Activated naive CD4-positive, alpha-beta T cell treated with anti-CD3 and anti-CD28 coated beads, Interleukin-2, amount 50 U/mL, for 16 hours (primary cell): ENCODE data around the gene TICAM2.
"Not testable (repeated sequence)": the region's sequence is repeated elsewhere in the genome, so short reads cannot be mapped to it uniquely, and the experiment has no call there.

Experiments
- DNase-seq: peaks from one replicate; pipeline ENCODE4 v3.0.0-alpha.2; 2020

TICAM2 gene, protein sequence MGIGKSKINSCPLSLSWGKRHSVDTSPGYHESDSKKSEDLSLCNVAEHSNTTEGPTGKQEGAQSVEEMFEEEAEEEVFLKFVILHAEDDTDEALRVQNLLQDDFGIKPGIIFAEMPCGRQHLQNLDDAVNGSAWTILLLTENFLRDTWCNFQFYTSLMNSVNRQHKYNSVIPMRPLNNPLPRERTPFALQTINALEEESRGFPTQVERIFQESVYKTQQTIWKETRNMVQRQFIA

GRCh38 chr5:115601701-115602590 is at the start of gene TICAM2:
TICAM2 (minus strand) TSS chr5:115602479; CDS start chr5:115581256, 21,223 bp downstream.
- peak; percentile 70 for DNase-seq

- no peak for DNase-seq
These were observed 47.3 kb upstream of the TICAM2 start for GRCh38 chr5:115649541-115649940.

DNA sequence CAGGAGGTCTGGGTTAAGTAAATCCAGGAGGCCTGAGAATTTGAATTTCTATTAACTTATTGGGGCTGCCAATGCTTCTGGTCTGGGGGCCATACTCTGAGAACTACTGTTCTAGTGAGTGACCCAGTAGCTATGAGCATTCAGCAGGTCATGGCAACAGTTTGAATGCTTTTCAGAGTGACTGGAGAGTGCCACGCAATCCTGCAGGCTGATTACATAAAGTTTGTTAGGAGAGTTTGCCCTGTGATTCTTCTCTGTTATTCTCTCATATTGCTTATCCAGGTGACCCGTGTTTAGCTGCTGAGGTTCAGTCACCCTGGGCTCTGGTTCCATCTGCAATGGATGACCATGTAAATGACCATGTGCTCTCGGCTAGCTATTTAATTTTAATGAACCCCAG is 45.8 kb upstream of the TICAM2 start:
- DNase-seq, result no peak

- not testable (repeated sequence) for DNase-seq
These were observed 43.1 kb upstream of the TICAM2 start for GRCh38 chr5:115645386-115645785.

DNA sequence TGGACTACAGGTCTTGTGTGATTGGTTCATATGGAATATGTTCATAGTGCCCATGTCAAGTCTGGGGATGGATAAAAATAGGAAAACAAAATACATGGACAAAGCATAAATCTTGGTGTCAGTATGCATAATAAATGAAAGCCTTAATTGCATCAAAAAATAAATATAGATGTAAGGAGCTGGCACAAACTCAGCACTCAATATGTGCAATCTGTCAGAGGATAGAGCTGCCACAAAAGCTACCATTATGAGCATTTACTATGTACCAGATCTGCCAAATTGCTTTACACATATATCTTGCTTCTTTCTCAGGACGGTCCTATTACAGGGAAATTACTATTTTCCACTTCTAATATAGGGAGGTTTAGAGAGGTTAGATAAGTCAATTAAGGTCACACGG is 41.8 kb upstream of the TICAM2 start:
- no peak for DNase-seq

DNA sequence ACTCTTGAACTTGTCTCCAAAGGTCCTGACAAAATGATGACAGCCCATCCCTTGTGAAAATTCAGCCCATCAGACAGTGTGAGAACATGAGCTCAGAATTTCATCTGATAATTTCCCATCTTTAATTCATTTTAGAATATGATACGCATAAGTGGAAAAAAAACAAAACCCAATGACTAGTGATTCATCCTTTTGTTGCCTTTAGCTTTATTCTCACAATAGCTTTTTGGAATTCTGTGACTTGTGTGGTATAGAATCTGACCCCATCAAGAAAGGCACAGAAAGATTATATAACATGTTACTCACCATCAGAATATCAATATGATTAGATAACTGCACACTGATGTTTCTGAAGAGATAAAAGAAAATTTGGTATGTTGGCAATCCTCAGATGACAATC is 39.7 kb upstream of the TICAM2 start:
- no peak for DNase-seq

GRCh38 chr5:115640274-115640673 is 38.0 kb upstream of the TICAM2 start:
- DNase-seq, result no peak

DNA sequence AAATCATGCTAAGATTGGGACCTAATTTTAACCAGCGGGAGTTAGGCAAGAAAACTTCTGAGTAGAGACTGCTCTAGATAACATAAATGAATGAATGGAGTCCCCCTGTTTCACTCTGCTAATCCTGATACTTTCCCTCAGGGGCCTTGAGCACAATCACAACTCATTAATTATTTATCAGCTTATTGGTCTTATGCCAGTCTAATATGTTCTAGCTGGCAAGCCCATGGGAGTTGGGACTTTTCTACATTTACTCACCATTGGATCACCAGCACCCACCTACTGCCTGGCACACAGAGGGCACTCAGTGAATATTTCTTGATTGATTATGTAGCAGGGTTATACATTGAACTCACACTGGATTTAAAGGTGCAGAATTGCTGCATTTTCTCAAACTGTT is 37.1 kb upstream of the TICAM2 start:
- no peak for DNase-seq

DNA sequence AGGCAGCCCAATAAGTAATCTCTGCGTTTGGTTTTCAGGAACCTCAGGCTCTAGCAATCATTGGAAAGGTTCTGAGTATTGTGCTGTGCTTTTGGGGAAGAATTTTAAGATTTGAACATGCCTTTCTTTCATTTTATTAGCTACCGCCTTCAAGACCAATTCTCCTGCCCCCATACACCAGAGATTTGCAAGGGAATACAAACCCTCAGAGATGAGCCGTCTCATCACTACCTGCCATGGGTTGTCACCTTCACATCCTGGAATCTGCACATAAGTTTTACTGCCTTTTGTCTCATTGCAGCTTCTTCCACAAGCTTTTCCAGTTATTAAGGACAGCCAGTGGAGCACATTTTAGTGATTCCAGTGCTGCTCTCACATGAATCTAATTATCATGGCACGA is 35.2 kb upstream of the TICAM2 start:
- DNase-seq, result no peak

DNA sequence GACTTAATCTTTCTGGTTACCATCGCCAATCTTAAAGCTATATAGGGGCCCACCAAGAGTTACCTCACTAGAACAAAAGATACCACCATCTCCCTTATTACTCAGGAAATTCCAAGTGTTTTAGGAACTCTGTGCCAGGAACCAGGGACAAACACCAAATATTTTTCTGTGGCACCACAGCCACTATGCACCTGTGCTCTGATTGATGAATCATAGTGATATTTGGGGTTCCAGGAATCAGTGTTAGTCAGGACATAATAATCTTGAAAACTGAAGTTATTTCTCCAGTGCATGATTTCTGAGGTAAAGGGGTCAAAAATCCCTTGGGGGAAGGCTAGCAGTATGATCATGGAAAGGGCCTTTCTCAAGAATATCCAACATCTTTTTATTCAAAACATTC is 33.7 kb upstream of the TICAM2 start:
- DNase-seq, result no peak

- peak; percentile 83 for DNase-seq
These were observed 32.3 kb upstream of the TICAM2 start for GRCh38 chr5:115634343-115635132.

- no peak for DNase-seq
These were observed 27.6 kb upstream of the TICAM2 start for GRCh38 chr5:115629903-115630302.

- no peak for DNase-seq
These were observed 25.1 kb upstream of the TICAM2 start for GRCh38 chr5:115627295-115627865.

DNA sequence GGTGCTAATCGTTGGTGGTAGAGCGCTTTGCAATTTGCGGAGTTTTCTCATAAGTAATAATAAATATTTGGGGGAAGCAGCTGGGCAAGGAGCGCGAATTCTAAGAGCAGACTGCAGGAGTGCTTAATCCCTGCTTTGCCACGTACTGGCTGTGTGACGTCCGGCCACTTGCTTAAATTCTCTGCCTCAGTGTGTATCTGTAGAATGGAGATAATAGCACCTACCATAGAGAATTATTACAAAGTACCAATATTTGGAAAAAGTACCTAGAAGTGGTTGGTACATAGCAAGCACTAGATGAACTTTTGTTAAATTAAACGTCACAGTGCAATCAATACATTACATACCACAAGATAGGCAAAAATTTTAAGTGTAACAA is 24.2 kb upstream of the TICAM2 start:
- no peak for DNase-seq

GRCh38 chr5:115625579-115626444 is 23.5 kb upstream of the TICAM2 start, which contains the start of gene TMED7:
TMED7 (minus strand) TSS chr5:115626036; CDS start chr5:115625792, 244 bp downstream.
- DNase-seq, result peak; percentile 100

GRCh38 chr5:115624994-115625393 is 22.7 kb upstream of the TICAM2 start:
- no peak for DNase-seq

- DNase-seq, result no peak
These were observed 21.4 kb upstream of the TICAM2 start for GRCh38 chr5:115623658-115624057.

DNA sequence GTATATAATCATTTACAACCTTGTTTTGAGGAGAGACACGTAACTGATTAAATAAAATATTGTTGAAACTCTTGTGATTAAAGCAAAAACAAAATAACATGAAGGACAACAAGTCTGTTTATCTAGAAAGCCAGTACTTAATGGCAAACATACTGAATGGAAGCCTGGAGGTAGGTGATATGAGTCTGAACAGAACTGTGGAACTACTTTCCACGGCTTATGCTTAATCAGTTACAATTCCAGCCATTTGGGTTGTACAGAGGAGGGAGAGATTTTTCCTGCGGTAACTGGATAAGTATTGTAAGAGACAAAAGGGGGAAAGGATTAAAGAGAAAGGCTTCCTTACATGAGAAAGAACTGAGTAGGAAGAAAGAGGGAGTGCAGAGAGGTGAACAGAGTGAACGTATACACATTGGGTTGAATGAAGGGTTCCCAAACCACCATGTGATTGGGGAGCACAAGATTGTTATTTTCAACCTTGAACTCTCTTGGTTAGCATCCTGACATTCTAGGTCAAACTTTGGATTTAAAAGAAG is 19.2 kb upstream of the TICAM2 start:
- no peak for DNase-seq

DNA sequence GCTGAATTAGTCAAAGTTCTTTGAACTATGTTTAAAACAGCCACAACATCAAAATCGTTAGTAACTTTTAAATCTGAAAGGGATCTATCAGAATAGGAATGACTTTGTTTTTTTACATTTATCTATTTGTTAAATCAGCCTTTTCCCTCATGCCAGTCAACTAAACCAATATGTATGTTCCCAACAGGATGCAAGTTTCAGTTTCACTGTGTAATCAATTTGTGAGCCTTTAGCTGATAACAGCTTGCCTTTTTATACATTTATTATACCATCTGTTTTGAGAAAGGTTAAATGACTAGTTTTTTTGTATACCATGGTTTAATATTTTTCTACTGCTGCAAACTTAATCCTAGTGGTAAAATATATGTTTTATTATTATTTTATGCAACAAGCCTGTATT is 14.6 kb upstream of the TICAM2 start:
- no peak for DNase-seq

DNA sequence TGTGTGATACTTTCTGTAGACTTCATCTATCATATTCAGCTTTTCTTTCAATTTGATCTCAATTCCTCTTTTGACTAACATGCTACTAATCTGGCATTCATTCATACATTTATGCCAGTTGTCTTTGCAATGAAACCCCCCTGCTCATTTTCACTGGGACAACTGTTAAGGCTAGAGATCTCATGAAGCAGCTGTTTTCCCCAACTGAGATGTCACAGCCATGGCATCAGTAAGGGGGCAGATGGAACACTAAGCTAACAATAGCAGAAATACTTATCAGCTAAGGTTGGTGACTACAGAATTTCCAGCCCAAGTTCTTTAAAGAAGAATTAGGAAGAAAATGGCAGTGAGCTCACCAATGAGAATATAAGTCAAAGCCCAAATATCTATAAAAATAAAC is 14.2 kb upstream of the TICAM2 start:
- DNase-seq, result no peak

DNA sequence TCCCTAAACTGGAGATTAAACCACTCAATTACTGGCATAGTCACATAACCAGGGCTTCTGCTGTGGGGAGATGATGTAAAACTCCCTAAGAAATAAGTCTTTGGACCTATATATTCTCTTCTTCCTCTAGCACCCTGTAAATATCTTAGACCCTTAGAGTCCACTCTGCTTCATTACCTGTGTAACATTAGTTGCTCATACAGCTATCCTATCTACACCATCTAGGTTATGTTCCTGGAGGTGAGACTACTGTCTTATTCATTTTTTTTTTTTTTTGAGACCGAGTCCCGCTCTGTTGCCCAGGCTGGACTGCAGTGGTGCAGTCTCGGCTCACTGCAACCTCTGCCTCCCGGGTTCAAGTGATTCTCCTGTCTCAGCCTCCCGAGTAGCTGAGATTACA is 9.6 kb upstream of the TICAM2 start:
- DNase-seq, result no peak

DNA sequence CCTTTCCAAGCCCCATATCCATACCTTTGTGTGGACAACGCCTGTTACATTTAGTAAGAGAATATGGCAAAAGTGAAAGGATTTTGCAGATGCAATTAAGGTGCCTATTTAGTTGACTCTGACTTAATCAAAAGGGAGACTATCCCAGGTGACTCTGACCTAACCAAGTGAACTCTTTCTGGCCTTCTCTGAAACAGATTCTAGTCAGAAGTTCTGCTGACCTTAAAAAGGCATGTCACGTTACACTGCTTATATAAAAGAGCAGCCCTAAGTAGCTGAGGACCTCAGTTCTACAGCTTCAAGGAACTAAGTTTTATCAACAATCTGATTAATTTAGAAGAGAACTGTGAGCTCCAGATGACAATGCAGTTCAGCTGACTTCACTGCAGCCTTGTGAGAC is 5.7 kb upstream of the TICAM2 start:
- no peak for DNase-seq
